Esophagus muscularis mucosa (tissue), 4 donors: ENCODE measurements around the gene IGLL1.
"Not testable (repeated sequence)": the region's sequence is repeated elsewhere in the genome, so short reads cannot be mapped to it uniquely, and the experiment has no call there.

Source experiments
- EP300 ChIP-seq: sonication (generic); formaldehyde crosslinking; IDR thresholded peaks from one replicate; pipeline ENCODE4 v1.6.1; 2017; ENCODE audit warnings: antibody characterized with exemption
- POLR2A ChIP-seq: fragments of 450-650 bp; IDR thresholded peaks from one replicate; pipeline ENCODE4 v1.6.1; 2017; ENCODE audit warnings: antibody characterized with exemption, moderate library complexity, mild to moderate bottlenecking, low read depth
- POLR2AphosphoS5 ChIP-seq, 2 donors: sonication (generic); formaldehyde crosslinking; IDR thresholded peaks; one replicate each; pipeline ENCODE4 v1.6.1; 2017; ENCODE audit warnings: antibody characterized with exemption in 2 of 2
- TF ChIP-seq, protein P1 (sequence below), 3 experiments: fragments of 200-600 bp in 2 of 3; fragments of 450-650 bp in 1 of 3; sonication (generic) in 2 of 3; IDR thresholded peaks; one replicate each; pipeline ENCODE4 v1.5.1; 2017 to 2019; ENCODE audit warnings: antibody characterized with exemption in 3 of 3, mild to moderate bottlenecking in 2 of 3, moderate library complexity in 1 of 3

DNA sequence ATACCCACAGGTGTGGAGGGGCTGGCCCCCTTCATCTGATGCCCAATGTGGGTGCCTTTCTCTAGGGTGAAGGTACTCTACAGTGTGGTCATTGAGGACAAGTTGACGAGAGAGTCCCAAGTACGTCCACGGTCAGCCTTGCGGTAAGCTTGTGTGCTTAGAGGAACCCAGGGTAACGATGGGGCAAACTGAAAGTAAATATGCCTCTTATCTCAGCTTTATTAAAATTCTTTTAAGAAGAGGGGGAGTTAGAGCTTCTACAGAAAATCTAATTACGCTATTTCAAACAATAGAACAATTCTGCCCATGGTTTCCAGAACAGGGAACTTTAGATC lies 41.4 kb downstream of the IGLL1 start:
- not testable (repeated sequence) for TF ChIP-seq EP300; POLR2AphosphoS5 (IDR thresholded peaks at IDR 0.05); POLR2A
- TF ChIP-seq, protein P1, sequence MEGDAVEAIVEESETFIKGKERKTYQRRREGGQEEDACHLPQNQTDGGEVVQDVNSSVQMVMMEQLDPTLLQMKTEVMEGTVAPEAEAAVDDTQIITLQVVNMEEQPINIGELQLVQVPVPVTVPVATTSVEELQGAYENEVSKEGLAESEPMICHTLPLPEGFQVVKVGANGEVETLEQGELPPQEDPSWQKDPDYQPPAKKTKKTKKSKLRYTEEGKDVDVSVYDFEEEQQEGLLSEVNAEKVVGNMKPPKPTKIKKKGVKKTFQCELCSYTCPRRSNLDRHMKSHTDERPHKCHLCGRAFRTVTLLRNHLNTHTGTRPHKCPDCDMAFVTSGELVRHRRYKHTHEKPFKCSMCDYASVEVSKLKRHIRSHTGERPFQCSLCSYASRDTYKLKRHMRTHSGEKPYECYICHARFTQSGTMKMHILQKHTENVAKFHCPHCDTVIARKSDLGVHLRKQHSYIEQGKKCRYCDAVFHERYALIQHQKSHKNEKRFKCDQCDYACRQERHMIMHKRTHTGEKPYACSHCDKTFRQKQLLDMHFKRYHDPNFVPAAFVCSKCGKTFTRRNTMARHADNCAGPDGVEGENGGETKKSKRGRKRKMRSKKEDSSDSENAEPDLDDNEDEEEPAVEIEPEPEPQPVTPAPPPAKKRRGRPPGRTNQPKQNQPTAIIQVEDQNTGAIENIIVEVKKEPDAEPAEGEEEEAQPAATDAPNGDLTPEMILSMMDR (IDR thresholded peaks at IDR 0.05): not testable (repeated sequence)
